GM23248 (cell line): ENCODE data around the gene CLDN1. TPM values are rescaled to one million over a fixed set of nuclear protein-coding genes. Genes with fewer than 3 reads are reported as not detected.
A peak's percentile ranks its signal among the peaks of the same experiment; 100 is the strongest.

Source experiments
- DNase-seq: peaks from one replicate; pipeline ENCODE4 v3.0.0-alpha.2; 2015
- H2AFZ ChIP-seq: fragments of 200-600 bp; sonication (generic); 2 replicates; pipeline ENCODE4 v1.6.1; 2016; ENCODE audit warnings: antibody characterized with exemption
- H3F3A ChIP-seq: fragments of 200-600 bp; sonication (generic); 2 replicates; pipeline ENCODE4 v1.6.1; 2016; ENCODE audit warnings: mild to moderate bottlenecking, antibody characterized with exemption, mixed run types; ENCODE audit not compliant: insufficient read depth
- H3K27ac ChIP-seq: fragments of 200-600 bp; sonication (generic); 2 replicates; pipeline ENCODE4 v1.5.1; 2016; ENCODE audit warnings: mild to moderate bottlenecking
- H3K27me3 ChIP-seq: fragments of 200-600 bp; sonication (generic); replicated peaks from 2 replicates; pipeline ENCODE4 v1.6.1; 2016; ENCODE audit warnings: mild to moderate bottlenecking; ENCODE audit not compliant: insufficient read depth
- H3K36me3 ChIP-seq: fragments of 200-600 bp; sonication (generic); 2 replicates; pipeline ENCODE4 v1.6.1; 2016; ENCODE audit warnings: low read depth, mild to moderate bottlenecking
- H3K4me1 ChIP-seq: fragments of 200-600 bp; sonication (generic); 2 replicates; pipeline ENCODE4 v1.6.1; 2016; ENCODE audit warnings: mild to moderate bottlenecking; ENCODE audit not compliant: insufficient read depth
- H3K4me2 ChIP-seq: fragments of 200-600 bp; sonication (generic); one replicate; pipeline ENCODE4 v1.6.1; 2016; ENCODE audit warnings: mild to moderate bottlenecking; ENCODE audit not compliant: unreplicated experiment
- H3K4me3 ChIP-seq: fragments of 200-600 bp; sonication (generic); 2 replicates; pipeline ENCODE4 v1.5.1; 2016; ENCODE audit warnings: mild to moderate bottlenecking
- H3K79me2 ChIP-seq: fragments of 200-600 bp; sonication (generic); 2 replicates; pipeline ENCODE4 v1.6.1; 2016; ENCODE audit warnings: mild to moderate bottlenecking; ENCODE audit not compliant: insufficient read depth
- H3K9ac ChIP-seq: fragments of 200-600 bp; sonication (generic); 2 replicates; pipeline ENCODE4 v1.6.1; 2016; ENCODE audit warnings: mild to moderate bottlenecking
- H3K9me2 ChIP-seq: fragments of 200-600 bp; sonication (generic); 2 replicates; pipeline ENCODE4 v1.6.1; 2016; ENCODE audit warnings: mixed run types, mild to moderate bottlenecking, moderate library complexity; ENCODE audit not compliant: insufficient read depth
- H3K9me3 ChIP-seq: fragments of 200-600 bp; sonication (generic); one replicate; pipeline ENCODE4 v1.6.1; 2017; ENCODE audit warnings: low read depth
- H4K20me1 ChIP-seq: fragments of 200-600 bp; sonication (generic); 2 replicates; pipeline ENCODE4 v1.6.0; 2016; ENCODE audit not compliant: insufficient read depth
- EZH2 ChIP-seq: fragments of 200-600 bp; sonication (generic); IDR thresholded peaks from 2 replicates; pipeline ENCODE4 v1.6.1; 2018; ENCODE audit warnings: antibody characterized with exemption, mild to moderate bottlenecking; ENCODE audit not compliant: insufficient read depth, poor library complexity, severe bottlenecking
- EZH2phosphoT487 ChIP-seq: fragments of 200-600 bp; sonication (generic); IDR thresholded peaks from 2 replicates; pipeline ENCODE4 v1.6.1; 2018; ENCODE audit warnings: antibody characterized with exemption, moderate library complexity, mild to moderate bottlenecking, low read depth; ENCODE audit not compliant: insufficient read depth
- WGBS, 2 experiments: methylation state at CpG; one replicate each; pipeline ENCODE4 v1.1.6; 2015 to 2017; ENCODE audit warnings: low lambda C conversion rate in 2 of 2, low coverage in 1 of 2; ENCODE audit errors: missing lambda C conversion rate in 2 of 2; 5-methylcytosine and 5-hydroxymethylcytosine counted together
- in situ Hi-C: fragments of 300-500 bp; cut with MboI; formaldehyde crosslinking; loops from 2 replicates; pipeline ENCODE4 v1.15.0; 2020
- polyA plus RNA-seq: library from polyadenylated mRNA; unstranded; fragments of >200 nt; fragmentation: Nextera tagmentation; extraction: Ambion mirVana; gene quantifications from 2 replicates; pipeline ENCODE4 v1.2.1, GENCODE V29; 2016
- total RNA-seq: library from RNA; depleted of rRNA; stranded (reverse); fragments of >200 nt; shearing (Covaris generic); gene quantifications from 2 replicates; pipeline ENCODE4 v1.2.3, GENCODE V29; 2014

Gene CLDN1
- total and polyA plus RNA-seq, 2 experiments from 2014 or later, result 0.19 to 0.32 TPM

GRCh38 chr3:190306513-190307163, 15.6 kb downstream of the CLDN1 start:
- Histone ChIP-seq H3K9me3 (no peaks in the 10 kb centered on the region), H3K79me2 (no peaks in the 10 kb centered on the region), H3K27ac (no peak overlapping the region), H3K4me1 (peaks cover 38% of the 10 kb centered on the region), H3K27me3 (no peaks in the 10 kb centered on the region), H2AFZ (no peak overlapping the region), H3F3A (no peaks in the 10 kb centered on the region), H3K36me3 (no peaks in the 10 kb centered on the region), H3K4me2 (no peak overlapping the region), H3K4me3 (no peak overlapping the region), H3K9me2 (no peaks in the 10 kb centered on the region), H4K20me1 (no peaks in the 10 kb centered on the region), H3K9ac (no peak overlapping the region)
- TF ChIP-seq EZH2, result no peak
- TF ChIP-seq EZH2phosphoT487, result no peak
- WGBS, 2 experiments, result 66 to 73% methylated on average over 4 of the region's 4 CpGs
- in situ Hi-C loops, result no loop called here
- DNase-seq, result peak; percentile 27

DNA sequence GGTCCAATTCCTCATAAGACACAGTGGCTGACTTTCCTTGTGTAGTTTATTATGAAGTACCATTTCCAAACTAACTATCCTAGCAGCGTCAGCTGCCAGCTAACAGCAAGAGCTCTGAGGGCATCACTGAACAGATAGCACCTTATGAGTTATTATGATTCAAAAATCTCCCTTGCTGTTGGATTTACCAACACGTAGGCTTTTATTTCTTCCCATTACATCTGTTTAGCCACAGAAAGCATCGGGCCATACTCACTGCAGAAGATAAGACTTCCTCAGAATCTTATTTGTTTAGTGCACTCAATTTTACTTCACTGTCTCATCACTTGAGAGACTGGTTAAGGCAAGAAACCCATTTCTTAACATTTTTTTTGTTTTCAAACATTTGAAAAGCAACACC, 16.2 kb downstream of the CLDN1 start:
- H3K4me2 ChIP-seq, result no peak overlapping the region
- no peaks in the 10 kb centered on the region for H3F3A ChIP-seq
- H3K9me3 ChIP-seq, result no peaks in the 10 kb centered on the region
- no peaks in the 10 kb centered on the region for H3K79me2 ChIP-seq
- H3K36me3 ChIP-seq, result no peaks in the 10 kb centered on the region
- H3K4me1 ChIP-seq, result peaks cover 40% of the 10 kb centered on the region
- no peak overlapping the region for H3K4me3 ChIP-seq
- WGBS, 2 experiments, result 77 to 79% methylated on average over 3 of the region's 3 CpGs
- no peak for TF ChIP-seq EZH2
- in situ Hi-C loops, result no loop called here
- H3K9ac ChIP-seq, result no peak overlapping the region
- no peak for DNase-seq
- H3K27me3 ChIP-seq, result no peaks in the 10 kb centered on the region
- H3K9me2 ChIP-seq, result no peaks in the 10 kb centered on the region
- H3K27ac ChIP-seq, result no peak overlapping the region
- H2AFZ ChIP-seq, result no peak overlapping the region
- H4K20me1 ChIP-seq, result no peaks in the 10 kb centered on the region

GRCh38 chr3:190305406-190305805, 16.8 kb downstream of the CLDN1 start:
- Histone ChIP-seq H3K4me1 (peaks cover 40% of the 10 kb centered on the region), H4K20me1 (no peaks in the 10 kb centered on the region), H3F3A (no peaks in the 10 kb centered on the region), H3K9me3 (no peaks in the 10 kb centered on the region), H3K79me2 (no peaks in the 10 kb centered on the region), H3K27ac (no peak overlapping the region), H3K4me3 (no peak overlapping the region), H3K36me3 (no peaks in the 10 kb centered on the region), H3K9ac (no peak overlapping the region), H3K27me3 (no peaks in the 10 kb centered on the region), H3K4me2 (no peak overlapping the region), H2AFZ (no peak overlapping the region), H3K9me2 (no peaks in the 10 kb centered on the region)
- in situ Hi-C loops, result no loop called here
- peak; percentile 62 for DNase-seq
- TF ChIP-seq EZH2 (no peak), EZH2phosphoT487 (no peak)

DNA sequence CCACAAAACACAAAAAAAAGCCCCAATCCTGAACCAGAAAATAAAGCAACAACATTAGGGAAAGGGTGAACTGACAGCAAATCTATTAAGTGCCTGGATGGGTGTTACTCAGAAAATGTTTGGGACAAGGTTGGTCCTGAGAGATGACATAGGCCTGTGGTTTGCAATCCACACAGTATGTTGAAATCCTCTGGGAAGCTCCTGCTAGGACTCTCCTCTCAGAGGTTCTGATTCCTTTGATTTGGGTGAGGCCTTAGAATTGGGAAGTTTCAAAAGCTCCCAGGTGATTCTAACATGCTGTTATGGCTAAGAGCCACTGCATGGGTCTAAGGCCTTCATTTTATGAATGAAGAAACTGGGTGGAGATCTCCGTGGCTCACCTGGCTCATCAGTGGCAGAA, 18.4 kb downstream of the CLDN1 start:
- Histone ChIP-seq H3K79me2 (no peaks in the 10 kb centered on the region), H3K9me3 (no peaks in the 10 kb centered on the region), H3F3A (no peaks in the 10 kb centered on the region), H3K9ac (no peak overlapping the region), H3K4me1 (peaks cover 40% of the 10 kb centered on the region), H3K4me3 (no peak overlapping the region), H3K36me3 (no peaks in the 10 kb centered on the region), H3K9me2 (no peaks in the 10 kb centered on the region), H3K27ac (no peak overlapping the region), H2AFZ (no peak overlapping the region), H4K20me1 (no peaks in the 10 kb centered on the region), H3K27me3 (no peaks in the 10 kb centered on the region), H3K4me2 (no peak overlapping the region)
- peak; percentile 40 for DNase-seq
- in situ Hi-C loops, result no loop called here
- WGBS, 2 experiments, result 59 to 62% methylated on average over 1 of the region's 1 CpG
- TF ChIP-seq EZH2 (no peak), EZH2phosphoT487 (no peak)
